ENCODE measurements around the gene SCFD2.

GRCh38 chr4:52939325-52939724 lies 426.5 kb downstream of the SCFD2 start:
- TF ChIP-seq FOSL2 (IDR thresholded peaks at IDR 0.05; ENCODE audit: borderline replicate concordance, low read depth): no peak
- no peak for TF ChIP-seq POLR2AphosphoS5 (IDR thresholded peaks at IDR 0.05; ENCODE audit: low read depth, low read length)
- TF ChIP-seq JUND (IDR thresholded peaks at IDR 0.05): no peak
- TF ChIP-seq, protein P1, sequence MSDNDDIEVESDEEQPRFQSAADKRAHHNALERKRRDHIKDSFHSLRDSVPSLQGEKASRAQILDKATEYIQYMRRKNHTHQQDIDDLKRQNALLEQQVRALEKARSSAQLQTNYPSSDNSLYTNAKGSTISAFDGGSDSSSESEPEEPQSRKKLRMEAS (IDR thresholded peaks at IDR 0.05; ENCODE audit: low read depth): no peak
- TF ChIP-seq, protein P2, sequence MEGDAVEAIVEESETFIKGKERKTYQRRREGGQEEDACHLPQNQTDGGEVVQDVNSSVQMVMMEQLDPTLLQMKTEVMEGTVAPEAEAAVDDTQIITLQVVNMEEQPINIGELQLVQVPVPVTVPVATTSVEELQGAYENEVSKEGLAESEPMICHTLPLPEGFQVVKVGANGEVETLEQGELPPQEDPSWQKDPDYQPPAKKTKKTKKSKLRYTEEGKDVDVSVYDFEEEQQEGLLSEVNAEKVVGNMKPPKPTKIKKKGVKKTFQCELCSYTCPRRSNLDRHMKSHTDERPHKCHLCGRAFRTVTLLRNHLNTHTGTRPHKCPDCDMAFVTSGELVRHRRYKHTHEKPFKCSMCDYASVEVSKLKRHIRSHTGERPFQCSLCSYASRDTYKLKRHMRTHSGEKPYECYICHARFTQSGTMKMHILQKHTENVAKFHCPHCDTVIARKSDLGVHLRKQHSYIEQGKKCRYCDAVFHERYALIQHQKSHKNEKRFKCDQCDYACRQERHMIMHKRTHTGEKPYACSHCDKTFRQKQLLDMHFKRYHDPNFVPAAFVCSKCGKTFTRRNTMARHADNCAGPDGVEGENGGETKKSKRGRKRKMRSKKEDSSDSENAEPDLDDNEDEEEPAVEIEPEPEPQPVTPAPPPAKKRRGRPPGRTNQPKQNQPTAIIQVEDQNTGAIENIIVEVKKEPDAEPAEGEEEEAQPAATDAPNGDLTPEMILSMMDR (IDR thresholded peaks at IDR 0.05): no peak
- no peak for TF ChIP-seq EP300 (IDR thresholded peaks at IDR 0.05; ENCODE audit: borderline replicate concordance in 1 of 2, low read depth in 1 of 2, low read length in 1 of 2)
- TF ChIP-seq RCOR1 (IDR thresholded peaks at IDR 0.05; ENCODE audit: low read length): no peak
